Measurements from ENCODE around the gene ANKRD65. TPM values are rescaled to one million over a fixed set of nuclear protein-coding genes. Genes with fewer than 3 reads are reported as not detected.
"Not testable (repeated sequence)": the region's sequence is repeated elsewhere in the genome, so short reads cannot be mapped to it uniquely, and the experiment has no call there.

Gene ANKRD65
- total and polyA plus RNA-seq, 11 donors, result 0.58 to 4.0 (median 1.3) TPM

GRCh38 chr1:1449099-1449739 lies 28.1 kb upstream of the ANKRD65 start, which contains the start of gene ATAD3C:
TSS of gene ATAD3C (plus strand) at chr1:1449689. CDS start at chr1:1450684, 995 bp downstream.
- ATAC-seq (no peak), DNase-seq (no peak)
- intact Hi-C loops (cut with DNase I), result no loop called here
- H3K4me1 ChIP-seq, result no peaks in the 10 kb centered on the region
- H3K27me3 ChIP-seq, result no peaks in the 10 kb centered on the region
- H3K4me3 ChIP-seq, result no peak within 1 kb of the TSS
- WGBS, 4 donors, result 83 to 85% (median 84%) methylated on average over 6 of the region's 6 CpGs
- no peaks in the 10 kb centered on the region for H3K9me3 ChIP-seq
- TF ChIP-seq CTCF (IDR thresholded peaks at IDR 0.05) (no peak), POLR2A (IDR thresholded peaks at IDR 0.05) (no peak)
- no peaks in the 10 kb centered on the region for H3K36me3 ChIP-seq
- H3K27ac ChIP-seq, result no peak within 1 kb of the TSS

DNA sequence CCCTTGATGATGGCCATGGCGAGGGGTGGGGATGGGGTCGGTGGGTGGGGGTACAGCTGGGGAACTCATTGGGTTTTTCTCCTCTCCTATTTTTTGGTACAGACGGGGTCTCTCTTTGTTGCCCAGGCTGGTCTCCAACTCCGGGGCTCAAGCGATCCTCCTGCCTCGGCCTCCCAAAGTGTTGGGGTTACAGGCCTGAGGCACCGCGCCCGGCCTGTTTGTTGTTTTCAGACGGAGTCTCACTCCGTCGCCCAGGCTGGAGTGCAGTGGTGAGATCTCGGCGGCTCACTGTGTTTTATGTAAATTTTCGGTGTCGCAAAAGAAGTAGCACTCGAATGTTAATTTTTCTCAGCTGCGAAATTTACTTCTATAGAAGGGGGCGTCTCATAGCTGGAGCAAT lies 25.6 kb upstream of the ANKRD65 start:
- ATAC-seq; DNase-seq; H3K4me1 ChIP-seq; H3K27me3 ChIP-seq; H3K27ac ChIP-seq; H3K36me3 ChIP-seq; H3K4me3 ChIP-seq; intact Hi-C loops (cut with DNase I); H3K9me3 ChIP-seq: not testable (repeated sequence)
- WGBS, 4 donors, result 89 to 96% (median 94%) methylated on average over 18 to 19 of the region's 19 CpGs

DNA sequence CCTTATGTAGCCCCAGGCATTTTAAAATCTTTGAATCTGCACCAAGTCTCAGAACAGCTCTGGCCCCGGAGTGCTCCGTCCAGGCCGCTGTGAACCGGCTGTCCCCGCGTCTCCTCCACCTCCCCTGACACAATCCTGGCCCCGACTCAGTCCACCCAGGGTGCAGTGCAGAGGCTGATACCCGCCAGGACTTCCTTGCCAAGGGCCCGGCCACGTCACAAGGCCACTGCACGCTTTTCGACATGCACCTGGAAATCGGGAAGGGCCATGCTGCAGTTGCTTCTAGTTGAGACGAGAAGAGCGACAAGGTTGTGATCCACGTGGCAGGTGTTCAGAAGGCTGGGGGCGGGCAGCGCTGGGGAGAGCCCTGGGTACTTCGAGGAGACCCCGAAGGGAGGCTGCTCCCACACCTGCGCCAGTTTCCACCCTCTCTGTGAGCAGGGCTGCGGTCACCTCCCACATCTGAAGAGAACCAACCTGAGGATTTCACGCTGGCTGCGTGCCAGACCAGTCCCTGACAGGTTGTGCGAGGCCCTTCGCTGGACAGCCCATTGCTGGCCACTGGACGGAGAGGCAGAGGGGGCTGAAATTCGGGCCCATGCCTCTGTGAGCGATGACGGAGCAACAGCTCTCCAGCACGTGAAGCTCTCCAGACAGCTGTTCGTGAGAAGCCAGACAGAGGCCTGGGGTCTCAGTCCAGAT lies 21.1 kb upstream of the ANKRD65 start:
- 84 to 89% (median 87%) methylated on average over 13 to 32 of the region's 32 CpGs for WGBS, 4 donors
- peak in 1 of 4 donors; percentile 3 for ATAC-seq

More for the DNA sequence above, 21.1 kb upstream of the ANKRD65 start:
- H3K27me3 ChIP-seq, result no peaks in the 10 kb centered on the region
- intact Hi-C loops (cut with DNase I), result loop anchor here in 4 of 10 donors (5.0 kb wide), 2 partner anchors 35 to 60 kb away; partner anchors contain the start of gene MRPL20 (in 3 of the 4)
- no peak overlapping the region for H3K4me3 ChIP-seq
- peaks cover 0 to 19% (median 10%) of the 10 kb centered on the region in 12 donors for H3K4me1 ChIP-seq
- peak overlapping the region in 1 of 12 donors; percentile 36 for H3K27ac ChIP-seq
- no peak for TF ChIP-seq CTCF (IDR thresholded peaks at IDR 0.05)
- no peak for TF ChIP-seq POLR2A (IDR thresholded peaks at IDR 0.05)
- no peaks in the 10 kb centered on the region for H3K36me3 ChIP-seq
- no peak for DNase-seq
- H3K9me3 ChIP-seq, result no peaks in the 10 kb centered on the region
